ENCODE data around the gene OPN1SW.

OPN1SW gene

DNA sequence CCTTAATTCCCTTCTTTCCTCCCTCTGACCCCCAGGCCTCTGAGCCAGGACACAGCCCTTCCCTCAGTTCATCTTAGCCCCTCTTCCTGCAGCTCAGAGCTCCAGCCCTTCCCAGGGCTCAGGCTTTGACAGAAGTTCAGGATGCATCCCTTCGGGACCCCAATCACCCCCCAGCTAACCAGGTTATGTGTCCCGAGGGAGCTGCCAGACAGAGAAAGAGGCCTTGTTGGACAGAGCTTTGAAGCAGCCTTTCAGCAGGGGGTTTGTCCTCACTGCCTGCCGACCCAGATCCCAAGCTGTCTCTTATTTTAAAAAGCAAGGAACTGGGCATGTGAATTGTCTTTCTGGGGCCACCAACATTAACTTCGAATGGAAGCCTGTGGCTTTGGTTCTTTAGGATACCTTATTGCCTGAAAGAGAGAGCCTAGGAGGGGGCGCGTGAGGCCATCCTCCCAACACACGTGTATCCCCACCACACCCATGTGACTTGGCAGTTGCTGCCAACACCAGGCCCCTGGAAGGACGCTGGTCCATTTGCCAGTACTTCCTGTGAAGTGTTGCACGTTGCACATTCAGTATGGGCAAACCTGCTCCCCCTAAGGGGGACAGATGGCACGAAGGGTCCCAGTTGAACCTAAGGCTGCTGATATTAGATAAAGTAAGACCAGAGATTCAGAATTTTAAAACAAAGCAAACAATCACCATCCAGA is 17.0 kb upstream of the OPN1SW start:
- DNase-seq = no peak

DNA sequence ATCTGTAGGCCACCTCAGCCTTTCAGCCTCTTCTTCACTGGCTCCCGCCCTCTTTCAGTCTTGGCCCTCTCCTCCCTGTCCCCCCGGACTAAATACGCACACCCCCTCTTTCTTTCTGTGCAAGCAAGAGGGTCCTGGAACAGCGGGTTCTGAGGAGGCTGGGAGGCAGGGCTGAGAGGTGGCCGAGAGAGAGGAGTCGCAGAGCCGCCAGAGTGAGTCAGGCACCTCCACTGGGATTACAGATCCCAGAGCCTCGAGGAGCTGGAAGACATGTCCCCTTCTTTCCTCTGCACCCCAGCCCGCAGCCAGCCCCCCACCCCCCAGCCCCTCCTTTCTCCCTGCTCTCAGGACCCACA is 16.4 kb upstream of the OPN1SW start:
- no peak for DNase-seq

DNA sequence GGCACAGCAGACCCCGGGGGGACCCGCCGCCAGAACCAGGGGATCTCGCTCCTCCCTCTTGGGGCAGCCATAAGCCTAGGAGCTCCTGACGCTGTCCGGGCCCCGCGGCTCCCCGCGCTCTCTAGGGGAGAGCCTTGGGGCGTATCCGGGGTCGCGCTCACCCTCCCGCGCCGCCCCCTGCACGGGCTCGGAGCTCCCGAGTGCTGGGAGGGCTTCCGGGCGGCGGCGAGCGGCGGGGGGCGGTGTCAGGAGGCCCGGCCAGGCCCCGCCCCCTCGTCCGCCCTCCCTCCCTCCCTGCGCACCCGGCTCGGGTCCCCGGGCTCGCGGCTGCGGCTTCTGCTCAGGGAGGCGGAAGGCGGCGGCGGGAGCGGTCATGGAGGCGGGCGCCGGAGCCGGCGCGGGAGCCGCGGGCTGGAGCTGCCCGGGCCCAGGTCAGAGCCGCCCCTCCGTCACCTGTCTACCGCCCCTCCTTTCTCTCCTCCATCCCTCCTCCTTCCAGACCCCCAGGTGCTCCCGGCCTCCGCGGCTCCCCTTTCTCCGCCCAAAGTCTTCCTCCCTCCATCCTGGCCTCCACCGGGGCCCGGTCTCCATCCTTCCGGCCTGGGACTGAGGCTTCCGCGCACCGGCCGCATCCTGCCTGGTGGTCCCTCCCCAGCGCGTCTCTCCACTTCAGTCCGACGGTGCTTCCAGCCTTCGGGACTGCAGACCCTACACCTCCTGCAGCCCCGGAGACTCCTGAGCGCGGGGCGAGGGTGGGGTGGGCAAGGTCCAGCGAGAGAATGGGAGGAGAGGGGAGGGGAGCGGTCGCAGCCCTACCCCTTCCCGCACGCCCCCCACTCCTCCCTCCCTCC is 15.8 kb upstream of the OPN1SW start, which contains the start of gene CCDC136:
CCDC136 (plus strand) TSS at position 848 of the 851 bp plus-strand sequence. CDS start 444 bp downstream, outside the sequence.
- peak; percentile 67 to 92 (median 76) for DNase-seq

DNA sequence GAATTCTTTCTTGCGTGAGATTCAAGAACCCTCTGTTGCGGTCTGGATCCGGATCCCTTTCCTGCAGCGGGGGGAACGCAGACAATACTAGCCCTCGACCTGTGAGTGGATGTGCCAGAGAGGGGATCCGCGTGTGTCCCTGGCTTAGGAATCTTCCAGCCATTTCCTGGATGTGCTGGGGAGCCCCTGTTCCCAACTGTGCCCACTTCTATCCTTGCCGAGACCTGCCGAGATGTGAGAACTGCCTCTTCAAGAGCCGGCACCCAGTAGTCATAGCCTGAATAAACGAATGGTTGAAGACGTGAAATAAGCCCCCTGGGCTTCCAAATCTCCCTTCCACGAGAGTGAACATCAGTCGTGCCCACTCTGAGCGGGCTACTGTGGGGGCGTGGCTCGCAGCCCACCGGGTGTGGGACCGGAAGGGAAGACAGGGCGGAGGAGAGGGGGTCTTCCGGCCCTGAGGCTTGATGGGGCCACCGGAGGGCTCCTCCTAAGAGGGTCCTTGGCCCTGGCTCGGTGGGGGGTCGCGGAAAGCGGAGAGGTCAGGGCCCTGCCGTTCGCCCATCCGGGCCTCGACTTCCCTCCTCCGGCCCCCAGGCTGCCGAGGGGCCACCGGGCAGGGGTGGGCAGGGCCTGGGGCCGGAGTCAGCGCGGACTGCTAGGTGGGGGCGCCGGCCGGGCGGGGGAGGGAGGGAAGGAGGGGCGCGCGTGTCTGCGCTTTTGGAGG is 14.9 kb upstream of the OPN1SW start:
- no peak for DNase-seq

DNA sequence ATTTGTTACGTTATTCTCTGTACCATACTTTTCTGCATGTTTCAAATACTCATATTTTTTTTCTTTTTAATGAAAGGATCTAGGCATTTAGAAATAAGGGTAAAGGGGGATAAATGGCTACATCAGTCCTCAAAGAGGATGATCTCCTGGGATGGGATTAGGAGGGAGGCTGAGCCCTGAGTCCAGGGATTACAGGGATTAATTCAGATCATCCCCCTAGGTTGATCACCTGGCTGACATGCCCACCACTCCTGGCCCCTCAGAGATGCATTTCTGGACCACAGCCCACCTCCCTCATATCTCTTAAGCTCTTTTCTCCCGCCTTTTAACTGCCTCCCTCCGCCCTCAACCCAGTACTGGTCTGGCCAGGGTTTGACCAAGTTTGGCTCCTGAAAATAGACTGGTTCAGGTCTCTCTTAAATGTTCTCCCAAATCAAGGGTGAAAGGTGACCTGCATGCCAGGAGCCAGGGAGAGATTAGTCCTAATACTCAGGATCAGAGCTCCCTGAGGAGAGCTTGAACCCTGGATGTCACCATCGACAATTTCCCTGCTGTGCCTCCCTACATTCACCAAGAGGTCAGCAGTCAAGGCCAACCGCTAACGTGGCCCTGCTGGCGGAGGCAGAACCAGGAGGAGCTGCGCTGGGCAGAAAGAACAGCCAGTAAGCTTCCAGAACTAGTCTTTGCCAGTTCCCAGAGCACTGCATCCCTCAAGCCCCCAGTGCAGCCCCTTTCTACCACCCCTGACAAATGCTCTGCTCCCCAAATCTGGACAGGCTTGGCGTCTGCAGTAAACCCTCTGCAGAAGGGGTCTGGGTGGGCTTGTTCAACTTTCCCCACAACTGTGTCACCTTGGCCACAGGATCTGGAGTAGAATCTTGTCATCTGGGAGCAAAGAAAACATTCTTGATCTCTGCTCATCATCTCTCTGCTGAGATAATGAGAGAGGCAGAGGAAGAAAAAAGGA is 13.1 kb upstream of the OPN1SW start:
- DNase-seq = no peak

DNA sequence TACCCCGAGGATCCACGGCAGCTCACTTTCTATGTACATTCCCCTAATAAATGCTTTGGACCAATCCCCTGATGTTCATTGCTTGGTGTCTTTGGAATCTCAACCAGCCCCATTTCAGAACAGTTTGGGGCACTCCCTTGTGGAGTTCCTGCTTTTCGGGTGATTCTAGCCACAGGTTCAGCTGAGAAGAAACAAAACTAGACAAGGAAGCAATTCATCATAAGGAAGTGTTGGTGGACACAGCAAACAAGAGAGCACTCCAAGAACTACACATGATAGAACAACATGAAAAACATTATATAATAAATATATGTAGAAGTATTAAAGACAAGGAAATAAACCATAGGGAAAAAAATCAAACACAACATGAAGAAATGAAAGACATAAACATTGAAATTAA is 10.1 kb upstream of the OPN1SW start:
- DNase-seq = peak; percentile 25 to 37 (median 34)

DNA sequence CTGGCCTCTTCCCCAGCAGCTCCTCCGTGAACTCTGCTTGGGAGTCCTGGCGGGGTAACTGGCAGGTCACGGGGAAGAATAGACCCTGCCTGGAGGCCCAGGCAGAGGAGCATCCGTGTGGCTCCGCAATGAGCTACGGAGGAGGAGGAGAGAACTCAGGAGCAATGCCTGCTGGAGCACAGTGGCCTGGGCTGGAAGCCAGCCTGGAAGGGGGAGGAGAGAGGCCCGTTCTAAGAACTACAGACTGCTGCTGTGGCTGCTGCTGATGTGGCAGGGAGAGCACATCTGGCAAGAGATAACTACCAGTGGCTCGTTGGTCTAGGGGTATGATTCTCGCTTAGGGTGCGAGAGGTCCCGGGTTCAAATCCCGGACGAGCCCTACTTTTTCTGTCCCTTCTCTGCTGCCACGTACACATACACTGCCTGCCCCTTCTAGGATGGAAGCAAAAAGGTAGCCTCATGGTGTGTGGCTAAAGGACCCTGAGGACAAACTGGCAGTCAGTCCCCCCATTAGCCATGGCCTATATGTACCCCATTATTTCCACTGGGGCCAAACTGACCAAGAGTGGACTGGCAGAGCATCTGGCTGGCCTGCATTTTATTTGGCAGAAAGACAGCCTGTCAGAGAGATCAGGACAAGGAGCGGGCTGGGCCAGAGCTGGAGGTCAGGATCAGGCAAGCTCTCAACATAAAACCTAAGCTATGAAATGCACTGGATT is 7.7 kb upstream of the OPN1SW start:
- DNase-seq = no peak

DNA sequence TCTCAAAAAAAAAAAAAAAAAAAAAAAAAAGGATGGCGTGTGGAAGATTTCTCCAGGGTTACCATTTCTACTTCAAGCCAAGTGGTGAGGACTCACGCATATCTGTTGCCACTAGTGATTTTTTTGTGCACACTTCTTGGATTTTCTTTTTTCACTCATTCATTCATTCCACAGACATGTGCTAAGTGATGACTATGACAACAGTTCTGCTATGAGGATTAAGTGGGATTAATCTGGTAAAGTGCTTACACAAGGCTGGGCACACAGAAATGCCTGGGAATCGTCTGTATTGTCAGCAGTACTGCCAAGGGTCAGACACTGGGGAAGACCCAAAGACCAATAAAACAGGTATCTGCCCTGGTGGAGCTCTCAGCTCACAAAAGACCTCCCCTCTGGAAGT is 6.3 kb upstream of the OPN1SW start:
- DNase-seq = no peak

DNA sequence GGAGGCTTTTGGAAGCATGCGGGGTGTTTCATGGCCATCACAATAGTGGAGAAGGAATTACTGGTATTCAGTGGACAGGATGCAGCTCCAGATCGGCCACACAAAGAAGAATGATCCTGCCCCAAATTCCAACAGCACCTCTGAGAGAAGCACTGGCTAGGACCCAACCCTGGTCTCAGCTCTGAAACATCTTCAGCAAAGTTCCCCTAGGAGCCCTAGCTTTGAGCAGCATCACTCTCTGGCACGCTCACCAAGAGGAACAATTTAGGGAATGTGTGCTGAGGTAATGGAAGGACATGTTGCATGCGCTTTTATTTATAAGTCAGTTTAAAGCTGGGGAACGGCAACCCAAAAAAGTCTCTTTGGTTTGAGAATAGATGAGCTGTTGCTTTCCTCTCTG is 5.5 kb upstream of the OPN1SW start:
- DNase-seq = no peak

DNA sequence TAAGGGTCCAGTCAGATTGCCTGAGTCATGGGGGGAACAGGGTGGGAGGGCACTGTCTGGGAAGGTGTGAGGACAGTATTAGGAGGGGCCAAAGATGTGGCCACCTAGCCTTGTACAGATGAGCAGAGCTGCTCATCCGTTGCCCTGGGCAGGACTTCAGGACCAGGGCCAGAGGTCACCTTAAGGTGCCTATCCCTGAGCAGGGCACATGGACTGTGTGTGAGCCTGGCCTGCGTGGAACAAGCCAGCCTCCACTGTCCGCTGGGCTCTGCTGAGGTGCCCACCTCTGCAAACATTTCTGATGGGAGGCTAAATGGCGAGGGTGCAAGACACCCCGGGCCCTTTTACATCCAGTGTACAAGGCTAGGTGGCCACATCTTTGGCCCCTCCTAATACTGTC is 3.4 kb upstream of the OPN1SW start:
- no peak for DNase-seq

DNA sequence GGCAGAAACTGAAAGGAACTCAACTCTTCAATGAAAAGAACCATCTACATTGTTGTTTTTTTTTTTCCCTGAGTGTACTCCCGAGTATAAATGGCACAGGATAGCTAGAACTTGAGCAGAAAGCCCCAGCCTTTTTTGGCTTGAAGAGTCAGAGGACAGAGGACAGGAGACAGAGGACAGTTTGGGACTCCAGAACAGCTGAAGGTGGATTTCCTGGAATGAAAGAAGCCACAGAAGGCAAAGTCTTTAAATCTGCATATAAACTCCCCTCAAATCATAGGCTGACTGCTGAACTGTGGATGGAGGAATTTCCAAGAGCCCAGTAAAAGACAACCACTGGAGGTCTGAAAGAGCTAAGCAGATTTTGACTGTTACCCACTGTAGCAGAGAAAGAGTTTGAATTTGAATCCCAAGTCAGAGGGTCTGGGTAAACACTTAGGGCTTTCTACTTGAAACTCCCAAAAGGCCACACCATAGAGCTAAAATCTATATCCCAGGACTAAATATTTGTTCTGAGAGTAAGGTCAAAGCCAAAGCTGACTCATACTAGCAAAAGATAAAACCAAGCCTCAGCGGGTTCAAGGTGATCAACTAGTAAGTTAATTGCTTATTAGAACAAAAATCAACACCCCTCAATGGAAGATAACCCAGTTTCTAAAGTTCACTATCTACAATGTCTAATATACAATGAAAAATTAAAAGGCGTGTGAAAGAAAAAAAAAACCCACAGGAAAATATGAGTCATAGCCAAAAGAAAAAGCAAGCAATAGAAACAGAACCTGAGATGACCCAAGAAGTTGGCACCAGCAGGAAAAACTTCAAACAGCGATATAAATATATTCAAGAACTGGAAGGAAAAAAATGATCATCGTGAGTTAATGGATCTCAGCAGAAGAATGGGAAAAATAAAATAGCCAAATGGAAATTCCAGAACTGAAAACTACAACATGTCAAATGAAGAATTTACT is 1.8 kb upstream of the OPN1SW start:
- peak in 1 of 3 donors; percentile 30 for DNase-seq

DNA sequence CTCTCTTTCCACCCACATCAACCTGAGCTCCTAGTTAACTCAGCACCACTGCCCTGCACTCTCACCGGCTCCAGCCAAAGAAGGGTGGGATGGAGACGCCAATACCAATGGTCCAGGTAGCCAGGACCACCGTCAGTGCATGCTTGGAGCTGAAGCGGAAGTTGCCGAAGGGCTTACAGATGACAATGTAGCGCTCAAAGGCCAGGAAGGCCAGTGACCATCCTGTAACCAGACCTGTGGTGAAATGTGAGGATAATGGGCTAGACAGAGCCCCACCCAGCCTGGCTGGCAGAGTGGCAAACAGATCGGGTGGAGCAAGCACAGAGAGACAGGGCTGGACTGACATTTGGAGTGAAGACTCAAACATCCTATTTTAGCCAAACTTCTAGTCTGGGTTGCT is 673 bp downstream of the OPN1SW start:
- DNase-seq = no peak

DNA sequence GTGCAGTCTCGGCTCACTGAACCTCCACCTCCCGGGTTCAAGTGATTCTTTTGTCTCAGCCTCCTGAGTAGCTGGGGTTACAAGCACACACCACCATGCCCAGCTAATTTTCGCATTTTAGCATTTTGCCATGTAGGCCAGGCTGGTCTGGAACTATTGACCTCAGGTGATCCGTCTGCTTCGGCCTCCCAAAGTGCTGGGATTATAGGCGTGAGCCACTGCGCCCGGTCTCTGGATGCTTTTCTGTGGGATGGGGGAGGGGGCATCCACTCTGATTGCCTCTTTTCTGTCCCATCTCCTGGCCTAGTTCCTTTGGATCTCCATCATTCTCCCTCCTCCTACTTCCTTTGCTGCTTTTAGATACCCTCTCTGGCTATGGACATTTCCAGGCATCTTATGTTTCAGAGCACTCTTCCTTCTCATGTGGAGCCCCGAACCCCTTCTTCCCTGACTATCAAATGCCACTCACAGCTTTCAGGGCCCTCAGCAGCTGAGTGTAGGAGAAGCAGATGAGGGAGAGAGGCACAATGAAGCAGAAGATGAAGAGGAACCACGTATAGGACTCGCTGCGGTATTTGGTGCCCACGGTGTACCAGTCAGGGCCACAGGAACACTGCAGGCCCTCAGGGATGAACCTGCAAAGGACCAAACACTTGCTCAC is 1.4 kb downstream of the OPN1SW start:
- no peak for DNase-seq

DNA sequence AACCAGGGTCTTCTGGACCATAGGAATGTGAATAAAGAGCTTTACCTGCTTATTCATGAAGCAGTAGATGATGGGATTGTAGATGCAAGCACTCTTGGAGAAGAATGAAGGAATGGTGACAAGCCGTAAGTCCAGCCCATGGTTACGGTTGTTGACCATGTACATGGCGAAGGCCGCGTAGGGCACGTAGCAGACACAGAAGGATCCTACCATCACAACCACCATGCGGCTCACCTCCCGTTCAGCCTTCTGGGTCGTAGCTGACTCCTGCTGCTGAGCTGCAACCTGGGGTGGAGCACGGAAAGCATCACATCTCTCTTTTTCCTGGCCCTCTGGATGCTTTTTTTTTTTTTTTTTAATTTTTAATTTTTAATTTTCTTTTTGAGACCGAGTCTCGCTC is 2.0 kb downstream of the OPN1SW start:
- DNase-seq = no peak

DNA sequence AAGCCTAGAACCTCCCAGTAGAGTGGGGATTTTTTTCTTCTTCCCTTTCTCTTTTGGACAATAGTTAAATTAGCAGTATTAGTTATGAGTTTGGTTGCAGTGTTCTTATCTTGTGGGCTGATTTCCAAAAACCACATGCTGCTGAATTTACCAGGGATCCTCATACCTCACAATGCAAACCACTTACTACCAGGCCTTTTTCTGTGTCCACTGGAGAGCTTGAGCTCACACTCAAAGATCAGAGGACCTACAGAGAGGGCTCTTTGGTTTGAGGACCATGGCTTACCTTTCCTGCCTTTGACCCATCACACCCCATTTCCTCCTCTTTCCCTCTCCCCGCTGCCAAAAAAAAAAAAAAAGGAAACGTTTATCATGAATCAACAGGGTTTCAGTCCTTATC is 5.4 kb downstream of the OPN1SW start:
- DNase-seq = no peak

DNA sequence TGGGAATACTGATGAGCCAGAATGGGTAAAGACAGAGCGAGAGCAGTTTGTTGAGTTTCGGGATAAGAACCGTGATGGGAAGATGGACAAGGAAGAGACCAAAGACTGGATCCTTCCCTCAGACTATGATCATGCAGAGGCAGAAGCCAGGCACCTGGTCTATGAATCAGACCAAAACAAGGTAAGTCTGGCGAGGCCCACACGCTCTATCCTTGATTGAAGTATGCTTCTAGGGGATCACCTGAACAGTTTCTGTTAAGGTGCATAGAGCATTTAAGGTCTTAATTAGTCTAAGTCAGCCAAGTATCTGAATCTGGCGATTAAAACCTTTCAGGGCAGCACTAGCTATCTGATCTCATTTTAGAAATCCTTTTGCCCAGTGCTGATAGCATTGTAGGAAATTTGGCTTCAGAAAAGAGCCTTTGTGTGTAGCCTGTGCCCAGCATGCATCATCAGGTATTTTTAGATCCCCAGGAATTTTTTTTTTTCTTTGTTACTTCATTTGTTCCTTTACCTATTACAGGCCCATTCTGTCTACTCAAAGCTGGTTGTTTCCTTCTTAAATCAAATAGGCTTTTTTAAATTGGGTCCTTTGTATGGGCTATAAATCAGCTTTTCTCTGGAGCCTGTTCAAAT is 8.0 kb downstream of the OPN1SW start:
- DNase-seq = no peak

DNA sequence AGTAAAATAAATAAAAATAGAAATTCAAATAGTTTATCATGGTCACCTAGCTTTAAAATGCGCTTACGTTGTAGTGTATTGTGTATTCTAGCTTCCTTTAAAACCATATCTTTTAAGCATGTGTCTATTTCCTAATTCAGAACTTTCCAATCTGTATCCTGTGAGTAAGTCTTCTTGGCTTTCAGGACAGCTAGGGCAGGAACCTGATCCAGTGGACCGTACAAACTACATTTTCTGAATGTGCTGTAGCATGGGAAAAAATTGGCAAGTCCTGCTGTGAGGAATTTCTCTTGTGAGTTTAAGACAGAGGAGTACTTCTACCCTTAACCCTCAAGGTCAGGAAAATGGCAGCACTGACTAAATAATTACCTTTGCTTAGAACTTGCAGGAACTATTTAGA is 12.1 kb downstream of the OPN1SW start:
- DNase-seq = no peak

DNA sequence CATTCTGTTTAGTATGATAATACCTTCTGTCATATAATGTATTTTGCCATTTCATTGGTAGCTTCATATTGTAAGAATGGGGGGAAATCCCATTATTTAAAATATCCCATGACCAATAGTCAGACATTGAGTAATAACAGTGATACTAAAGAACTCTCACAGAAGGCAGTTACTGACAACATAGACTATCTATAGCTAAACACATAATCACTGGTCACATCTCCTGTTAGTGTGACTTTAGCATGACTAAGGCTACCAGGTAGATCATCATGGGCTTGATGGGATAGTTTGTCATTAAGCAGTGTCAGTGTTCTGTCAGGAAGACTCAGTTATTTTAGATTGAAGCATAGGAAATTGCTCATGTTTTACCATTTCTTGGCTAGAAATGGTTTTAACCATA is 16.4 kb downstream of the OPN1SW start:
- DNase-seq = peak; percentile 34 to 72 (median 66)

DNA sequence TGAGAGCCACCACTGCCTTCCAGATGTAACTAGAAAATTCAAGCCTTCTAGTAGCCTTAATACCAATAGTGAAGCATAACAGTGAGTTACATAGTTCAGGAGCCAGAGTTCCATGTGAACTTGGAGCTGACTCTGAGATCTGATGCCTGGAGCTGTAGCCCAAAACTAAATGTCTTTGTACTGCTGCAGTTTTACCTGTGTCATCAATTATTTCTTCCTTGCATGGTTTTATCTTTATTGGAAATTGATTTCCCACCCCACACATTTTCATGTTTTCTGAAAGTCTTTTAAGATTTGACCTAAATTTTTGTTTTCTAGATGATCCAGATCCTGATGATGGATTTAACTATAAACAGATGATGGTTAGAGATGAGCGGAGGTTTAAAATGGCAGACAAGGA is 17.0 kb downstream of the OPN1SW start:
- no peak for DNase-seq

All from suppressor macrophage treated with lipopolysaccharide for 1 hour (primary cell).